Measurements from ENCODE around the gene USE1. TPM values are rescaled to one million over a fixed set of nuclear protein-coding genes. Genes with fewer than 3 reads are reported as not detected.

The USE1 gene
- polyA plus RNA-seq, 1 donor, result 31.6 TPM

DNA sequence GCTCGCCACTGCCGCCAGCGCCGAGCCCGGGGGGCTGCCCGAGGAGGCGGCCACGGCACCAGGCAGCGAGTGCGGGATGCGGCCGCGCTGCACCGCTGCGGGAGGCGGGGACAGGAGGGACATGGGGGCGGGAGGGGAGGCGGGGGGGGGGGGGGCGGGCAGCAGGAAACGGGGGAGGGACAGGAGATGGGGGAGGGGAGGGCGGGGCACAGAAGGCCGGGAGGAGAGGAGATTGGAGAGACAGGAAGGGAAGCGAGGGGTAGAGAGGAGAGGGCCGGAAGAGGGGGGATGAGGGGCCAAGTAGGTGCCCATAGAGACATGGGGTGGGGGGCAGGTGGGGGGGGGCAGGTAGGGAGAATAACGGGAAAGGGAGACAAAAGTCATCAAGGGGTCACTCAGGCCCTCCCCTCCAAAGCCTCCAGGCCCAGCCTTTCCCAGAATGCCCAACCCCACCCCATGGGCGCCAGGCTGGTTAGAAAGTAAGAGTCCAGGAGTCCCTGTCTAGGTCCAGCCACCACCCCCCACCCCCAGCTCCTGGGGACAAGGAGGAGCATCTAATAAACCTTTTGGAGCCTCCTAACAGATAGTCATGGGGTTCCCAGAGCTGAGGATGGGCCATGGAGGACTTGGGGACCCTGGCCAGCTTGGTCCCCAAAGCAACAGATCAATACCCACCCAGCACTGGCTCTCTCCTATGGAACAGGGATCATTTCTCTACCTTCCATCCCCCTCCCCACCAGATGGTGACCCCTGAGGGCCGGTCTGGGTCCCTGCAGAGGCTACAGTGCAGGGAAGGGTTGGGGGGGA lies 21.0 kb downstream of the USE1 start:
- DNase-seq (ENCODE audit: low read depth), result no peak

DNA sequence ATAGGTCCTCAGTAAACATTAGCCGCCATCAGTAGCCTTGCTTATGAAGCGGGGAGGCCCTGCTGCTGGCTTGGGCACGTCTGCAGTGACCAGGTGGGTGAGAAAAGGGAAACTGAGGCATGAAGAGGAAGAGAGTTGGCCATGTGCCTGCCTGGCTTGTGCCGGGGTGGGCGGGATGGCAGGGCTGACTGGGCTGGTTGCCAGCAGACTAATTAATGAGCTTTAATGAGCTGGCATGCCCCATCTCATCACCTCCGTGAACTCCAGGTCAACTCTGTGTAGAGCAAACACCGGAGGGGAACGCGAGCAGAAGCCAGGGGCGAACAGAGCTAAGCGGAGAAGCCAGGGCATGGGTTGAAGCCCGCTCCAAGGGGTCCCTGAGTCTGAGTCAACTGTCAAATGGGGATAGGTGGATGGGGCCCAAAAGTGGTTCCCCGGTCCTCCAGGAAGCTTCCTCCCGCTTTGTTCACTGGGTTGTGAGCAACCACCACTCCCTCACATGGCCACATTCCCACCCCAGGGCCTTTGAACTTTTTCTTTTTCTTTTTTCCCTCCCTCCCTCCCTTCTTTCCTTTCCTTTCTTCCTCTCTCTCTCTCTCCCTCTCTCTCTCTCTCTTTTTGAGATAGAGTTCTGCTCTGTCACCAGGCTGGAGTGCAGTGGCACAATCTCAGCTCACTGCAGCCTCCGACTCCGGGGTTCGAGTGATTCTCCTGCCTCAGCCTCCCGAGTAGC lies 21.8 kb downstream of the USE1 start:
- DNase-seq (ENCODE audit: low read depth), result no peak

DNA sequence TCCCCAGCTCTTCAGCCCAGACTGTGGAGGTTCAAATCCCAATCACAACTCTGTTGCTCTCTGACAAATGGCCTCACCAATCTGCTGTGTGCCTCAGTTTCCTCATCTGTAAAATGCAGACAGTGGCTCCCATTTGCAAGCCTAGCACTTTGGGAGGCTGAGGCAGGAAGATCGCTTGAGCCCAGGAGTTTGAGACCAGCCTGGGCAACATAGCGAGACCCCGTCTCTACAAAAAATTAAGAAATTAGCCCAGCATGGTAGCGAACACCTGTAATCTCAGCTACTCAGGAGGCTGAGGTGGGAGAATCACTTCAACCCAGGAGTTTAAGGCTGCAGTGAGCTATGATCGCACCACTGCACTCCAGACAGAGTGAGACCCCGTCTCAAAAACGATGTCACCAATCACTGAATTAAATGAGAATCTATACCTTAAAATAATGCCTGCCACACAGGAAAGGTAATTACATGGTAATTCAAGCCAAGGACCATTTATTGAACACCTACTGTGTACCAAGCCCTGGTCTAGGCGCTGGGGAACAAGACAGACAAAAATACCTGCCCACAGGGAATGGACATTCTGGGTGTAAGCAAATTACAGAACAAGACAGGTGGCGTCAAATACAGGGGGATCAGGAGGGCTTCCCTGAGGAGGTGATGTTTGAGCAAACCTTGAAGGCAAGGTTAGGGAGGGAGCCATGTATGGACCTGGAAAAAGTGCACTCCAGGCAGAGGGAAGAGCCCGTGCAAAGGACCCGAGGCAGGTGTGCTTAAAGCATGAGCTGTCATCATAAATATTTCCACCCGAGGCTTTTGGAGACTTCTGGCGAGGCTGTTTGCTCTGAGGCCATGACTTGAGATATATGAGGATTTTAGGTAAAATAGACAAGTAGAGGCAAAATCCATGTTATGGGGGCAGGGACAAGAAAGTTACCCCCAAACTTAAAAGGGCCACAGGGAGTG lies 22.9 kb downstream of the USE1 start:
- DNase-seq (ENCODE audit: low read depth), result no peak

DNA sequence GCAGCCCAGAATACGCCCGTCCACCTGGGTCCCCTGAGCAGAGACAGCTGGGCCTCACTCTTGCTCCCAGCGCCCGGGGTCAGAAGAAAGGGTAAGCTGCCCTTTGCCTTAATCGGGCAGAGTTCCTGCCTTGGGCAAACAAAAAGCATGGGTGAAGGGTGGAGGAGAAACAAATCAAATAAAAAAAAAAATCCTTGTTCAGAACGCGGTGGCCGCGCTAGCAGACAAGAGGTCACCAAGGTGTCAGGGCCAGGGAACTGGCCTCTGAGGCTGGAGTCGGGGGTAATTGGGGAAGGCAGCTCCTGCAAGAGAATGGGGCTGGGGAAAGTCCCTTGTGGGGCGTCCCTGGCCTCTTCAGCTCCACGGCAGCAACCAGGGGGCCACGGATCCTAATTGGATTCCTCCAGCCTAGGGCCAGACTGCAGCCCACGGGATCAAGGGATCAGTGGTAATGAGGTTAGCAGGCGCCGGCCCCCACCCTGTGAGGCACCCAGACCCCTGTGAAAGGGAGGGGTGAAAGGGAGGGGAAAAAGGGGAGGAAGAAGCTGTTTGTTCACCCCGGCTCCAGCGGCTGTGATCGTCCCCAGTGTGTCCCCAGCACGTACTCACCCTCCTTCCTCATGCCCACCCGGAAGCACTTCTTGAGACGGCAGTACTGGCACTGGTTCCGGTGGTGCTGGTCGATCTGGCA lies 25.1 kb downstream of the USE1 start:
- no peak for DNase-seq (ENCODE audit: low read depth)

DNA sequence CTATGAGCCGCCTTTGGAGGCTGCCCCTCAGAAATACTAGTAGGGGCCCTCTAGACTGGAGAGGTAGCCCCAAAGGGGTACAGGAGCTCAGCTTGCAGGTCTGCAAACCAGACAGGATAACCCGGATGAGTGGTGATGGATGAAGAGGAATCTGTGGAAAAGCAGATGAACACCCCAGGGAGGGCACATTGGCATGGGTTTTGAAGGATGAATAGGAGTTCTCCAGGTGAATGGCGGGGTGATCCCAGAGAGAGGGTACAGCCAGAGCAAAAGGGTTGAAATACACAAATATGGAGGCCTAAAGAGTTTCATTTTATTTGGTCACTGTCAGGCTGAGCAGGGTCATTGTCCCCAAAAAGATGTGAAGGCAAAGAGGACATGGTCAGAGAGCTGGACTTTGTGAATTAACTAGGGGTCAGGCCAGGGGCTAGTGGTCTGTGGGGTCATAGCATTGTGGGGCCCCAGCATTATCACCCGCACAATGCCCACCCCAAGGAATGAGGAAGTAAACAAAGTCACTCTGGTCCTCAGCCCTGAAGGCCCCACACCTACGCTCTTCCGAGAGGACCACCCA lies 25.8 kb downstream of the USE1 start:
- DNase-seq (ENCODE audit: low read depth), result no peak

DNA sequence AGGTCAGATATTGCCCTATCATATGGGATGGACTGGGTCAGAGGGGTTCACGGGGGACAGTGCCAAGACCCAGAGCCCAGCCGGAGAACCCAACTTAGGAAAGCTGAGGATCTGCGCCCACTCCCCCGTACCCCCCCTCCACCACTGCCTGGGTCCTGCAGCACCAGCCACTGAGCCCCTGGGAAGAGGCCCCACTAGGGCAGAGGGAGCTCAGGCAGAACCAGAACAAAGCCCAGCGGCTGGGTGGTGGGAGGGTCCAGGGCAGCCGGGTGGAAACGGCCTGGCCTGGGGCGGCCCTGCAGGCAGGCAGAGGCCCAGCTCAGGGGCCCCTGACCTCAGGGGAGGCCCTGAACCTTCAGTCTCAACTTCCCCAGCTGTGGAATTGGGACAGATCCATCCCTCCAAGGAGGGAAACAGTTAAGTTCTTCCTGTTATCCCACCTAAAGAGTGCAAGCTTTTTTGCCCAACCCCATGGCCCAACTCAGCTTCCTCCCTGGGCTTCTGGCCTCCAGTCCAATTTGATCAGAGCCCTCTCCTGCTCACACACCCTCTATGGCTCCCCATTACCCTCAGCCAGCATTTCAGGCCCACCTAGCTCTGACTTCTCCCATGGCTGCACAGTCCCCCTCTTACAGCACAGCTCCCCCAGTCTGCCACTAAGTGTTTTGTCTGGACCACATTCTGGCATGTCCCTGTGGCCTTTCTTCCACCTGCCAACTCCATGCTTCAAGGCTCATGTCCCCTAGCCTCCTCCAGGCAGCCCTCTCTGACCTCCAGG lies 27.5 kb downstream of the USE1 start:
- no peak for DNase-seq (ENCODE audit: low read depth)

DNA sequence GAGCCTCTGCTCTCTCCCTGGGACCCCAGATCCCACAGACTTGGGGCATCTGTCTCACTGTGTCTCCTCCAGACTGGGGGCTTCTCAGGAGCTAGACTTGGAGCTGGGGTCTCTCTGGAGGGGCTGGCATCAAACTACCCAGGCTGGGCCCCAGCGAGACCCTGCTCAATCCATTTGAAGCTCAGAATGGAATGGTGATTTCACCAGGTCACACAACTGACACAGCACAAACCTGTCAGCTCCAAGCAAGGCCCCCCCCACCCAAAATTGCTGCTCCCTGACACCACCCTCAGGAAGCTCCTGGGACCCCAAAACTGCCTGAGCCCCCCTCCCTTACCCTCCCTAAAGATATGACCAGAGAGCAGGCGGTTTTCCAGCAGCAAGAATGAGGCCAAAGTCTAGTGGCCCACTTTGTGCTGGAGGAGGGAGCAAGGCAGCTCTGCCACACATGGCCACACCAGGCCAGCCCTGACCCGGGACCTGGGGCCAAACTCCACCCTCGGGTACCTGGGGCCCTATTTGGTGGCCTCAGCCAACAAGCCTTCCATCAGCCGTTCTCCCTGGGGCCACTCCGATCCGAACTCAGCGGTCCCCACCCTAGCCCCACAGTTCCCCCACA lies 28.2 kb downstream of the USE1 start:
- no peak for DNase-seq (ENCODE audit: low read depth)

DNA sequence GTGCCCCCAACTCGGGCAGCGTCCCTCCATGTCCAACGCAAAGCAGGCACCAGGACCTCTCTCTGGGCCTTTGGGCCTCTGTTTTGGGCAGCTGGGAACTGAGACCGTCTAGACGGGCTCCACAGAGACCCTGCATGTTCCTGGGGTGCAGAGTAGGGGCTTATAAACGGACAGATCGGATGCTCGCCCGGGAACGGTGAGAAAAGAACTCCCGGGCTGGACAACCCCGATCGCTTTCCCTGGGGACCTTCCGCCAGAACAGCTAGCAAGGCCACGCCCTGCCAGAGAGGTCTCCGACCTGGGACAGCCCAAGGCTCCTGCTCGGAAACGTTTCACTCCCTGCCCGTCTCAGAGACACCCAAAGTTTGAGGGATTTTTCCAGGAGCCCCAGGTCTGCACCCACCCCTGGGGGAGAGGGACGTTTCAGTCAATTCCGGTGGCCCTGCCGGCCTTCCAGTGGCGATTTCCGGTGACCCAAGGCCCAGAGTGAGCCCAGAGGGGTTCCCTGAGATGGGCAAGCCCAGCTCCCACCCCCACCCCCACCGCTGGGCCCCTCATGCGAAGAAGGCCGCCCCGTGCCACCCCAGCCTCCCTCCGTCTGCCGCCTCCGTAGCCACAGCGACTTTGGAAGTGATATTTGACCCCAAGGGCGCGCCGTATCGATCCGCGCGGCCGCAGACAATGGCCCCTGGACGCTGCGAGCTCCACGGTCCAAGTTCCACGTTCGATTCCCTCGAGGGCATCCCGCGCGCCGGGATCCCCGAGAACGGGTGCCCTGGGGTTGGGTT lies 28.9 kb downstream of the USE1 start:
- no peak for DNase-seq (ENCODE audit: low read depth)

DNA sequence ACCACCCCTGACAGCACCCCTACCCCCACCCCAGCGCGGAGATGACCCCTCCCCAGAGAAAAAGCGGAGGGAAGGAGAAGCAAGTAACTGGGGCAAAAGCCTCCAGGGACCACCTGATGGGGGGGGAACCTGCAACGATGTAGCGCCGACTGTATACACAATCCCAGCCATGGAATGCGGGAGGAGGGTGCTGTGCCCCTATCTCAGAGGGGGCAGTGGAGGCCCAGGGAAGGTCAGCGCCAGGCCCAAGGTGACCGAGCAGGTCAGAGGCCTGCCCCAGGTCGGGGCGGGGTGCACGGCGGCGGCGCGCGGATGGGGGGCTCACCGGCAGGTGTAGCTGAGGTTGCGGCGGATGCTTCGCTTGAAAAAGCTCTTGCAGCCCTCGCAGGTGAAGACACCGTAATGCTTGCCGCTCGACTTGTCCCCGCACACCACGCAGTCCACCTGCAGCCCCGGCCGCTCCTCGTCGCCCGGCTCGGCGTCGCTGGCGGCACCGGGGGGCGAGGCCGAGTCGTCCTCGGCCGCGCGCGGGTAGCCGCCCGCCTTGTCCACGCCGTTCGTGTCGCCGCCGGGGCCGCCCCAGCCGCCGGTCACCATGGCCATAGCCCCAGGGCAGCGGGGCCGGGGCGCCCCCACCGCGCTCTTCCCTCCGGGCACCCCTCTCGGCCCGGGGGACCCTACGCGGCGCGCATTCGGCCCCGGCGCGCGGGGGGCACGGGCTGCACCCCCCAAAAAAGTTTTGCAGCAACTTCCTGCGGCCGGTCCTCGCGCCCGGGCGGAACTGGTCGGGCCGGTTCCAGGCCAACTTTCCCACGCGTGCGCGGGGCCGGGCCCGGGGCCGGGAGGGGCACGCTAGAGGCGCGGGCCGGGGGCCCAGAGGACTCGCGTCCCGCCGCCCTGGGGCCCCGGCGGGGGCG lies 29.7 kb downstream of the USE1 start:
- DNase-seq (ENCODE audit: low read depth), result no peak

DNA sequence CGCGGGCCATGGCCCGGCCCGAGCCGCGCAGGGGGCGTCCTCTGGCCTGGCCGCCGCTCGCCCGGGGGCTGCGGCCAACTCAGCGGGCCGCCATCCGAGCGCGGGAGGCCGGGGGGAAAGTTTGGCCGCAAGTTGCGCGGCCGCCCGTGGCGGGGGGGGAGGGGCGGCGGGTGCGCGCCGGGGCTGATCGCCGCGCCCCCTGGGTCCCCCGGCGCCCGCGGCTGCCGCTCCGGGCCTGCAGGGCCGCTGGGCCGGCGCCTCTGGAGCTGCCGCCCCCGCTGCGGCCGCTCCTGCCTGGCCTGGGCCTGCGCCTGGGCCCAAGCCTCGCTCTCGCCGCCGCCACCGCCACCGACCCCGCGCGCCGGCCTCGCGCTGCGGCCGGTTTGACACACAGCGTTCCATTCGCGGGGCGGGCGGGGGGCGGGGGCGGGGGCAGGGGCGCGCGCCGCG lies 30.4 kb downstream of the USE1 start, which contains the start of gene NR2F6:
Gene NR2F6, minus strand, starts transcription at position 385 of the 450 bp plus-strand sequence. CDS start 699 bp downstream, outside the sequence.
- DNase-seq (ENCODE audit: low read depth), result no peak

DNA sequence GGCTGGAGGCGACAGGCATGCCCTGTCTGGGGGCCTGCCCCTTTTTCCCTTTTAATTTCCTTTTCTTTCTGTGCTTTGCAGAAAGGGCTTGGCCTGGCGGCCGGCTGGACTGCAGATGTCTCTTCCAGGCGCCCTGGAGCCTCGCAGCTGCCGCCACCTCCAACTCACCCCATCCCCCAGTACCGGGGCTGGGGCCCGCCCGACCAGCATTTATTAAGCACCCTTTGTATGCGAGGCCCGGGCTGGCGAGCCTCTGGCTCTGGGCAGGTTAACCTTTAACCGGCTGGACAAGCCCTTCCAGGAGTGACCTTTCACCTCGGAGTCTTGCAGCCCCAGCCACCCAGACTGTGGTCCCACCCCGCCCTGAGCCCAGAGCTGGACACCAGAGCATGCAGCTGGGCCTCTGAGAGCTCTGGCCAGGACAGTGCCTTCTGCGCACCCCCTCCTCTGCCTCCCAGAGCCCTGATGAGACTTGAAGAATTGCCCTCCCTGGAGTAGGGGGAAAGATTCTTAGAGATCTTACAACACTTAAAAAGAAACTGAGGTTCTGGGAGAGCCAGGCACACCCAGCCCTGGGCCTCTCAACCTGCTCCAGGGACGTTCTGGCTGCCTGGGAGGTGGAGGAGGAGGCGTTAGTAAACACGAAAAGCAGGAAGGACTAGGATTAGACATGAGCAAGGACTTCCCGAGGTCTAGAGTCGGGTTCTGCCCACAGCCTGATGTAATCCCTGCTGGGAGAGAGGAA lies 31.7 kb downstream of the USE1 start:
- peak; percentile 40 for DNase-seq (ENCODE audit: low read depth)

DNA sequence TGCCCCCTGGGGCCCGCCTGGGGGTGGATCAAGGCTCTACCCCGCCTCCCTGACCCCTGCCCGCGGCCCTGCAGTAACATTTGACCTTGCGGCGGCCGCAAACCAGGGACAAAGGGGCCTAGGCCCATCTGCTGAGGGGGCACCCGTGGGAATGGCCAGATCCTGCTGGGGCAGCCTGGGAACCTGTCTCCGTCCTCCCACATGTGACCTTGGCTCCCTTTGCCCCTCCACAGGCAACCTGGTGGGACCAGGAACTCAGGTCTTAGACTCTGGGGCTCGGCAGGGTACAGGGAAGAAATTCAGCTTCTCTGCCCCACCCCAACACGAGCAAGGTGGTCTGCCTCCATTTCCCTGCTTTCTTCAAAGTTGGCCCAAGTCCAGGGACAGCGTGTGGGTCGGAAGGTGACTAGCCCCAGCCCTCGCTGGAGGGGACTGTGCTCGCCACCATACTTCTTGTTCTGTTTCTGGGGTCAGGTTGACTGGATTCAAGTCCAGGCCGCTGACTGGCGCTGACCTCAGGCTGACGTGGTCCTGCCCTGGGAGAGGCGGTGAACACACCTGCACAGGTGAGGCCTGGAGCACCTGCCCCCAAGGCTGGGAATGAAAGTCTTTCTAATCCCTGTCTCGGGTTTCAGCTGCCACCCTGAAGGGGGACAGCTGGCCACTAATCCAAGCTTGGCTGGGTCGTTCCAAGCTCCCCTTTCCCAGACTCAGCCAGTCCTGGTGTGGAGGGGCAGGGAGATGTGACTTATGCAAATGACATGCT lies 33.0 kb downstream of the USE1 start:
- no peak for DNase-seq (ENCODE audit: low read depth)

DNA sequence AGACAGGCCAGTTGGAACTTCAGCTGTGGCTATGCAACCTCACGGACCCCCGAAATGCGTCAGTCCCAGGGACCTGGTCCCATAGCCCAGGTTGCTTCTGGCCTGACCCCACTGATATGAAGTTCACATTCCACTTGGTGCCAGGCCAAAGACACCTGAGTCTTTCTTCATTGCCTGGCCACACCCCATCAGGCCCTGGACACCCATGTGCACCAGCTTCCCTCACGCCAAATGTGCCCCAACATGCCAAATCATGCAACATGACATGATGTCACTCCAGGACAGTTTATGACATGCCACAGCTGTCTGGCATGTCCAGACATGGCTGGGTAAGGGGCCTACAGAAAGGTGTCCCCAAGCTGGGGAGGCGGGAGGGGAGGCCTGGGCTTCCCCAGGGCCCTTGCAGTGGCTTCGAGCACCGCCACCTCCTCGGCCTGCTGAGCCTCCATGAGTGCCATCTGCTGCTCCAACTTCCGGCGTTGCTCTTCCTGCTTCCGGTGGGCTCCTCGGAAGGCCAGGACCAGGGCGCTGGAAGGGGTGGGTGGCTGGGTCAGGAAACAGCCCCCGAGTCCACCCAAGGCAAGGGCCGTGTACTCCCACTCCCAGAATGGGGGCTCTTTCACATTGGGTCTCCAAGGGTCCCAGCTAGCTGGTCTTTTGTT lies 34.9 kb downstream of the USE1 start:
- no peak for DNase-seq (ENCODE audit: low read depth)

DNA sequence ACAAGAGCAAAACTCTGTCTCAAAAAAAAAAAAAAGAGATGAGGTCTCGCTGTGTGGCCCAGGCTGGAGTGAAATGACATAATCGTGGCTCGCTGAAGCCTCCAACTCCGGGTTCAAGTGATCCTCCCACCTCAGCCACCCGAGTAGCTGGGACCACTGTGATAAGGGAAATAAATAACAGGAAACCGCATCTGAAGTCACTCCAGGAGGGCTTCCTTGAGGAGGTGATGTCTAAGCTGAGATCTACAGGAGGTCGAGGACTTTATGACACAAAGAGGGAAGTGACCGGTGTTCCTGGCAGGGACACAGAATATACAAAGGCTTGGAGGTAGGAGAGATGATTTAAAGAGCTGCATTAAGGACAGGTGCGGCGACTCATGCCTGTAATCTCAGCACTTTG lies 39.5 kb downstream of the USE1 start:
- no peak for DNase-seq (ENCODE audit: low read depth)

DNA sequence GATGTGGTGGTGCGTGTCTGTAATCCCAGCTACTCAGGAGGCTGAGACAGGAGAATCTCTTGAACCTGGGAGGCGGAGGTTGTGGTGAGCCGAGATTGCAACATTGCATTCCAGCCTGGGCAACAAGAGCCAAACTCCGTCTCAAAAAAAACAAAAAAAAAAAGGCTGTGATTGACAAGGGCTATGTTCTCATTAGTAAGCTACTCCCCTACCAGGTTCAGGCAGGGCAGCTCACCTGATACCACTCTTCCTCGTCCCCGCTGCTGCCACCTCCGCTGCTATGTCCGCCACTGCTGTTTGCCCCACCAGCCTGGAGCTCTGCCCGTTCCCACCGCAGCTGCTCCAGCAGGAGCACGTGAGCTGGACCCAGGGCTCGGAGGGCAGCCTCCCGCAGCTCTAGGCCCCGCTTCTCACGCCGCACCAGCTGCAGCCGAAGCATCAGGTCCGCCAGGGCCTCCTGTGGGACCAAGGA lies 40.0 kb downstream of the USE1 start:
- no peak for DNase-seq (ENCODE audit: low read depth)

DNA sequence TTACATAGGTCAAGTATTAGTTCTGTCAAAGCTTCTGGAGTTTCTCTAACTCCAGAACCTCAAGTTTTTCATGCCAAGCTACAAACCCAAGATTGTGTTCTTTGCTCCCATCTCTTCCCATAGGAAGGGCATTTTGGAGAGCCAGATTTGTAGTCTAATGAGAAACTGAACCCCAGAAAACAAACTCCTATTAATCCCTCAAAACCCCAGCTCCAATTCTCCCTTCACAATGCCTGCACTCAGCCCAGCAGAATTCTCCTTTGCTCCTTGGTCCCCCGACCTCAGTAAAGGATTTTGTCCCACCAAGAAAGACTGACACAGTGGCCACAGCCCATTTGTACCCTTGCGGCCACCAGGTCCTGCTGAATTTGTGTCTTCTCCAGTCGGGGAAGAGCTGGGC lies 41.0 kb downstream of the USE1 start:
- DNase-seq (ENCODE audit: low read depth), result no peak

Measured in forelimb muscle (tissue), 1 donor.